ENCODE data around the gene OR4E2. TPM values are rescaled to one million over a fixed set of nuclear protein-coding genes. Genes with fewer than 3 reads are reported as not detected.
"Not testable (repeated sequence)": the region's sequence is repeated elsewhere in the genome, so short reads cannot be mapped to it uniquely, and the experiment has no call there.

OR4E2 gene
- polyA plus RNA-seq: not detected

- no peak within 1 kb of the TSS for H3K27ac ChIP-seq (ENCODE audit: low read depth, low read length)
- WGBS, 3 donors: 58 to 78% (median 65%) methylated on average over 2 of the region's 2 CpGs
Observed at GRCh38 chr14:21653331-21653885, at the start of gene OR4E2. Gene OR4E2, plus strand, starts transcription at chr14:21653835. Its CDS starts 11,248 bp downstream, at chr14:21665083.

- H3K27ac ChIP-seq (ENCODE audit: low read depth, low read length): no peak overlapping the region
- WGBS, 3 donors: 69 to 80% (median 73%) methylated on average over 6 of the region's 6 CpGs
Observed at GRCh38 chr14:21612324-21612723, 41.3 kb upstream of the OR4E2 start.

GRCh38 chr14:21614240-21614639 is 39.4 kb upstream of the OR4E2 start:
- 54 to 68% (median 56%) methylated on average over 1 of the region's 1 CpG for WGBS, 3 donors
- H3K27ac ChIP-seq (ENCODE audit: low read depth, low read length): no peak overlapping the region

- WGBS, 3 donors: 66 to 80% (median 77%) methylated on average over 8 of the region's 8 CpGs
- no peak overlapping the region for H3K27ac ChIP-seq (ENCODE audit: low read depth, low read length)
Observed at GRCh38 chr14:21617614-21618013, 36.0 kb upstream of the OR4E2 start.

GRCh38 chr14:21626491-21627230 is 27.0 kb upstream of the OR4E2 start:
- H3K27ac ChIP-seq (ENCODE audit: low read depth, low read length): no peak overlapping the region
- 53 to 77% (median 62%) methylated on average over 3 of the region's 3 CpGs for WGBS, 3 donors

- H3K27ac ChIP-seq (ENCODE audit: low read depth, low read length): not testable (repeated sequence)
- WGBS, 3 donors: 92 to 100% (median 97%) methylated on average over 1 of the region's 1 CpG
Observed at GRCh38 chr14:21630503-21630902, 23.1 kb upstream of the OR4E2 start.

GRCh38 chr14:21631084-21631483 is 22.6 kb upstream of the OR4E2 start:
- 10 to 55% (median 25%) methylated on average over 3 of the region's 3 CpGs for WGBS, 3 donors
- no peak overlapping the region for H3K27ac ChIP-seq (ENCODE audit: low read depth, low read length)

GRCh38 chr14:21634840-21635239 is 18.8 kb upstream of the OR4E2 start, which contains the start of gene OR10G2:
Gene OR10G2, minus strand, starts transcription at chr14:21634940. Its CDS starts 98 bp downstream, at chr14:21634842.
- H3K27ac ChIP-seq (ENCODE audit: low read depth, low read length): no peak within 1 kb of the TSS
- WGBS, 3 donors: 59 to 78% (median 78%) methylated on average over 4 of the region's 4 CpGs

GRCh38 chr14:21642683-21643082 is 11.0 kb upstream of the OR4E2 start:
- H3K27ac ChIP-seq (ENCODE audit: low read depth, low read length): no peak overlapping the region
- WGBS, 3 donors: 46 to 65% (median 54%) methylated on average over 3 of the region's 3 CpGs

- WGBS, 3 donors: 63 to 70% (median 65%) methylated on average over 5 of the region's 5 CpGs
- no peak overlapping the region for H3K27ac ChIP-seq (ENCODE audit: low read depth, low read length)
Observed at GRCh38 chr14:21643407-21643806, 10.2 kb upstream of the OR4E2 start.

GRCh38 chr14:21647380-21647779 is 6.3 kb upstream of the OR4E2 start:
- H3K27ac ChIP-seq (ENCODE audit: low read depth, low read length): no peak overlapping the region

- WGBS, 3 donors: 29 to 48% (median 45%) methylated on average over 1 of the region's 1 CpG
- H3K27ac ChIP-seq (ENCODE audit: low read depth, low read length): no peak overlapping the region
Observed at GRCh38 chr14:21652209-21652808, 1.3 kb upstream of the OR4E2 start.

- H3K27ac ChIP-seq (ENCODE audit: low read depth, low read length): no peak overlapping the region
- 83 to 92% (median 88%) methylated on average over 5 of the region's 5 CpGs for WGBS, 3 donors
Observed at GRCh38 chr14:21654215-21654614, 580 bp downstream of the OR4E2 start.

GRCh38 chr14:21656980-21657379 is 3.3 kb downstream of the OR4E2 start:
- whole genome bisulfite sequencing, 3 donors: 43 to 98% (median 55%) methylated on average over 1 of the region's 1 CpG

GRCh38 chr14:21668377-21668776 is 14.7 kb downstream of the OR4E2 start:
- H3K27ac ChIP-seq (ENCODE audit: low read depth, low read length): no peak overlapping the region
- 56 to 74% (median 65%) methylated on average over 3 of the region's 3 CpGs for WGBS, 3 donors

More at GRCh38 chr14:21656980-21657379, 3.3 kb downstream of the OR4E2 start:
- no peak overlapping the region for H3K27ac ChIP-seq (ENCODE audit: low read depth, low read length)

GRCh38 chr14:21669284-21669683 is 15.6 kb downstream of the OR4E2 start:
- H3K27ac ChIP-seq (ENCODE audit: low read depth, low read length): no peak overlapping the region

- H3K27ac ChIP-seq (ENCODE audit: low read depth, low read length): no peak overlapping the region
- 34 to 53% (median 39%) methylated on average over 2 of the region's 2 CpGs for WGBS, 3 donors
Observed at GRCh38 chr14:21671371-21671770, 17.7 kb downstream of the OR4E2 start.

GRCh38 chr14:21672116-21672515 is 18.5 kb downstream of the OR4E2 start:
- WGBS, 3 donors: 50 to 84% (median 81%) methylated on average over 1 of the region's 1 CpG
- H3K27ac ChIP-seq (ENCODE audit: low read depth, low read length): no peak overlapping the region

- no peak within 1 kb of the TSS for H3K27ac ChIP-seq (ENCODE audit: low read depth, low read length)
- WGBS, 3 donors: 79 to 89% (median 86%) methylated on average over 1 of the region's 1 CpG
Observed at GRCh38 chr14:21673718-21674117, 20.1 kb downstream of the OR4E2 start, which contains the start of gene OR4E1. Gene OR4E1, minus strand, starts transcription at chr14:21673818. Its CDS starts 2,883 bp downstream, at chr14:21670935.

All from adipose tissue (tissue), 3 donors.